AG04449 (cell line): ENCODE measurements around the gene CXCR6.

Experiments used
- CTCF ChIA-PET: fragments of 350-600 bp; formaldehyde crosslinking; extraction: SDS; loops from one replicate; lab custom pipeline; 2021; ENCODE audit warnings: antibody characterized with exemption; lab: Yijun Ruan, JAX
- POLR2A ChIA-PET: fragments of 400-600, 350-600 bp; formaldehyde crosslinking; extraction: SDS; loops from one replicate; lab custom pipeline; 2020; ENCODE audit warnings: antibody characterized with exemption, inconsistent platforms; lab: Yijun Ruan, JAX
- DNase-seq: peaks from one replicate; pipeline ENCODE4 v3.0.0-alpha.2; 2010; ENCODE audit warnings: low read depth, low spot score
- H3K4me3 ChIP-seq: 2 replicates; pipeline ENCODE4 v1.5.1; 2011; ENCODE audit warnings: low read depth, mild to moderate bottlenecking, control low read depth, low read length
- CTCF ChIP-seq: IDR thresholded peaks from one replicate; pipeline ENCODE4 v1.5.1; 2011; ENCODE audit warnings: mild to moderate bottlenecking, moderate library complexity, low read length, control low read depth, inconsistent platforms; ENCODE audit not compliant: insufficient read depth; ENCODE audit errors: missing control alignments

CXCR6 gene

GRCh38 chr3:45911511-45912226 lies 31.6 kb upstream of the CXCR6 start:
- CTCF ChIA-PET: interaction anchor here (0.6 to 5.4 kb wide), 4 partner anchors 18 to 349 kb away, joined by 4 to 47 read pairs (median 20); no protein-coding TSS in a partner anchor
- POLR2A ChIA-PET: no interaction called here

DNA sequence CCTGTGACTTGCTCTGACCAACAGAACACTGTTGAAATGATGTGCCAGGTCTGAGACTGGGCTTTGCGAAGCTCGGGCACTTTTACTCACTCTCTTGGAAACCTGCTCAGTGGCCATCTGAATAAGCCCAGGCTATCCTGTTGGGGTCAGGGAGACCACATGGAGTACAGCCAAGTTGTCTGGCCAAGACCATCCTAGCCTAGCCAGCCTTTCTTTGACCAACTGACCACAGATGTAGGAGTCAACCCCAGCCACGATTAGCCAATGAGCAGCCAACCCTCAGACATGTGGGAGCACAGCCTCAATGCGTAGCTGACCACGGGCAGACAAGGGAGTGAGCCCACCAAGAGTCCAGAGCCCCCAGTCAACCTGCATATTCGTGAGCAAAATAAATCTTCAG lies 30.8 kb upstream of the CXCR6 start:
- POLR2A ChIA-PET: no interaction called here

More at GRCh38 chr3:45911511-45912226, 31.6 kb upstream of the CXCR6 start:
- no peak for DNase-seq
- H3K4me3 ChIP-seq: no peak overlapping the region
- no peak for TF ChIP-seq CTCF

DNA sequence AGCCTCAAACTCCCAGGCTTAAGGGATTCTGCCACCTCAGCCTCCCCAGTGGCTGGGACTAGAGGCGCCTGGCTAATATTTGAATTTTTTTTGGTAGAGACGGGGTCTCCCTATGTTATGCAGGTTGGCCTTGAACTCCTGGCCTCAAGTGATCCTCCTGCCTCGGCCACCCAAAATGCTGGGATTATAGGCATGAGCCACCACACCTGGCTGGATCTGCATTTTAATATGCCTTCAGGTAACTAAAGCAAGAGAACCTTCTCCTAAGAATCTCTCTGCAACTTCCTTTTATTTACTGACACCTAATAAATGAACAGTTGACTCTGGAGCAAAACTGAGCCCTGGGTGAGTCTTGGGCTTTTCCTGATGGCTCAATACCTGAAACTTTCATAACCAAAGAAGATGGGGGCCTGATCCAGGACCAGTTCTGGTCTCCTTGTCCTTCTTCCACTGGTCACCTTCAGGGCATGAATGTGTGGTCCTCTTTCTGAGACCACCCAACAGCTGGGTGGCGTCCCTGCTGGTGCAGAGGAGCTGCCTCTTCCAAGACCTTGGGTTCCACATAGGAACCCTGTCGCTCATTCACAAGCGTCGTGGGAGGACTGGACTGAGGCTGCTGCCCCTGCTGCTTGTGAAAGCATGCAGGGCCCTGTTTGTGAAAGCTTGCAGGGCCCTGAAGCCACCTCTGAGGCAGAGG lies 28.8 kb upstream of the CXCR6 start:
- no peak for TF ChIP-seq CTCF
- POLR2A ChIA-PET: no interaction called here
- CTCF ChIA-PET: interaction anchor here (0.7 kb wide), 1 partner anchor 13 kb away, joined by 4 read pairs; no protein-coding TSS in a partner anchor
- no peak for DNase-seq
- no peak overlapping the region for H3K4me3 ChIP-seq

More for the DNA sequence above, 30.8 kb upstream of the CXCR6 start:
- TF ChIP-seq CTCF: no peak
- CTCF ChIA-PET: interaction anchor here (1.1 to 5.4 kb wide), 3 partner anchors 8 to 27 kb away, joined by 3 to 47 read pairs (median 7); no protein-coding TSS in a partner anchor
- no peak overlapping the region for H3K4me3 ChIP-seq
- DNase-seq: no peak

- ChIA-PET POLR2A (no interaction called here), CTCF (interaction anchor here (0.7 to 1.0 kb wide), 2 partner anchors 13 to 161 kb away, joined by 3 to 4 read pairs; no protein-coding TSS in a partner anchor)
- H3K4me3 ChIP-seq: no peak overlapping the region
- DNase-seq: no peak
- no peak for TF ChIP-seq CTCF
Observed at GRCh38 chr3:45915059-45915439, 28.2 kb upstream of the CXCR6 start.

DNA sequence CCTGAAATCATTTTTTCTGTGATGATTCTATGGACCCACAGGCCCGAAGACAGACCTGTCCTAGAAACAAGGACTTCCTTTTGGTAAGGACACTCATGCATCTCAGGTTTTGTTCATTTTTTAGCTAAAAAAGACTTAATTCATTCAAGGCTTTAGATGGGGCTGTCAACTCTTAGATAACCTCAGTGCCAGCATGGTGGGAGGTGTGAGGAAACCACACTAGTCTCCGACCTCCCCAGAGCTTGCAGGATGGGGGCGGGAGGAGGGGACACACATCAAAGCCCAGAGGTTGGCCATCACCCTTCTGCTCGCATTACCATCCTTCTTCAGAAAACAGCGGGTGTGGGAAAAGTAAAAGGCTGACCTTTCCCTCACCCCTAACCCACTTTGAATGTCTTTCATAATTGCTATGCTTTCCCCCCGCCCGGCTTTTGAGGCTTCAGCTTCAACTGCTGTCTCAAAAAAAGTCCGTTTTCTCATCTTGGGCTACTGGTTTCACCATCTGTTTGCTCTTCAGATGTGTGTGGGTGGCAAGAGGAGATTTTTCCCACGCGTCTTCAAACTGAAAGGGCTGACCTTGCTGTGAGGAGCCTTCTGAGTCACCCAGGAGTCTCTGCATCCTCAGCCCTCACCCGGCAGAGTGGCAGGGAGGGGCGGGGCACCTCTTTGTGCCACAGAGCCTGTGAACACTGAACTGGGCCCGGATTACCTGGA lies 27.6 kb upstream of the CXCR6 start:
- no peak overlapping the region for H3K4me3 ChIP-seq
- ChIA-PET CTCF (interaction anchor here (0.7 to 1.0 kb wide), 2 partner anchors 12 to 160 kb away, joined by 3 to 4 read pairs; no protein-coding TSS in a partner anchor), POLR2A (no interaction called here)
- no peak for TF ChIP-seq CTCF
- DNase-seq: peak; percentile 72
